Stimulated activated CD4-positive, alpha-beta T cell treated with anti-CD3 and anti-CD28 coated beads, Interleukin-1b, Interleukin-23, amount 100 ng/mL, for 24 hours (primary cell): ENCODE measurements around the gene MEIOSIN.
A peak's percentile ranks its signal among the peaks of the same experiment; 100 is the strongest.

ENCODE experiments used
- DNase-seq, 4 experiments: peaks; one replicate each; pipeline ENCODE4 v3.0.0-alpha.2; 2020; ENCODE audit warnings: low read depth in 4 of 4, low spot score in 1 of 4

The MEIOSIN gene

GRCh38 chr19:45779231-45780145 lies 46.2 kb downstream of the MEIOSIN start:
- DNase-seq, result peak; percentile 81 to 94 (median 85)

DNA sequence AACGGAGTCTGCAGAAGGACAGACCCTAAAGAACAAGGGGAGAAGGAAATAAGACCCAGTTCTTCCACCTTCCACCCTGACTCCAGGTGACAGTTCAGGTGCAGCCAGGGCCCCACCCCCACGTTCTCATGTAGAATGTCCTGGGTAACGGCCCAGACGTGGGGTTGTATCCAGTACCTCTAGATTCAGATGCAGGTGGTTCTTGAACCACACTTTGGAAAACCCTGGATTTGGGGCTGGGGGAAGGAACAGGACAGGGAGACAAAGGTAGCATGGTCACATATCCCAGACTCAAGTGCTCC lies 46.9 kb downstream of the MEIOSIN start:
- DNase-seq, result no peak

DNA sequence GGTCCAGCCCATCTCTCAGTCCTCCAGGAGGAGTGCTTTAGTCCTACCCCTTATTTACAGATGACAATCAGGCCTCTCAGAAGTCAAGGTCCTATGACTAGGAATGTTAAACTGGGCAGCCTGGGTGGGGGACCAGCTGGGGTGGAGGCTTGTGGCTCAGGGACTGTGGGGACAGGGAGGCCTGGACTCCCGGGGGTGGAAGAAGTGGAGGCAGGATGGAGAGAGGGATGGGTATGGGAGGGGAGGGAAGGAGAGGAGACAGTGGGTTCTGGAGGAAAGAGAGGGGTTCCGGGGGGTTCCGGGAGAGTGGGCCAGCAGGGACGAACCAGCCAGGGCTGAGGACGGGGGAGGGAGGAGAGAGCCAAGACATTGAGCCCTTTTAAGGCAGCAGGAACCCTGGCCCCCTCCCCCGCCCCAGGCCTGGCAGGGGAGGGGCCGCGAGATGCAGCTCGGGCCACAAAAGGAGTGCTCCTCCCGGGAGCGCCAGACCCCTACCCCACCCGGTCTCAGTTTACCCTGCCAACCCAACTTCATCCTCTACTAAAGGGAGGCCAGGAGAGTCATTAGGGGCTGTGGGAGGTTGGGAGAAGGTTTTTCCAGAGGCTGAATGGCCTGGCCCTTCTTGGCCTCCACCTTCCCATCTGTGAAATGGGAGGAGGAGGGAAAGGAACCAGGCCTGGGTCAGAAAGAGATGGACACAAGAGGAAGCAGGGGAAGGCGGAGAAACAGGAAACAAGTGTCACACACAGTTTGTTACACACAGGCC lies 47.4 kb downstream of the MEIOSIN start:
- no peak for DNase-seq

DNA sequence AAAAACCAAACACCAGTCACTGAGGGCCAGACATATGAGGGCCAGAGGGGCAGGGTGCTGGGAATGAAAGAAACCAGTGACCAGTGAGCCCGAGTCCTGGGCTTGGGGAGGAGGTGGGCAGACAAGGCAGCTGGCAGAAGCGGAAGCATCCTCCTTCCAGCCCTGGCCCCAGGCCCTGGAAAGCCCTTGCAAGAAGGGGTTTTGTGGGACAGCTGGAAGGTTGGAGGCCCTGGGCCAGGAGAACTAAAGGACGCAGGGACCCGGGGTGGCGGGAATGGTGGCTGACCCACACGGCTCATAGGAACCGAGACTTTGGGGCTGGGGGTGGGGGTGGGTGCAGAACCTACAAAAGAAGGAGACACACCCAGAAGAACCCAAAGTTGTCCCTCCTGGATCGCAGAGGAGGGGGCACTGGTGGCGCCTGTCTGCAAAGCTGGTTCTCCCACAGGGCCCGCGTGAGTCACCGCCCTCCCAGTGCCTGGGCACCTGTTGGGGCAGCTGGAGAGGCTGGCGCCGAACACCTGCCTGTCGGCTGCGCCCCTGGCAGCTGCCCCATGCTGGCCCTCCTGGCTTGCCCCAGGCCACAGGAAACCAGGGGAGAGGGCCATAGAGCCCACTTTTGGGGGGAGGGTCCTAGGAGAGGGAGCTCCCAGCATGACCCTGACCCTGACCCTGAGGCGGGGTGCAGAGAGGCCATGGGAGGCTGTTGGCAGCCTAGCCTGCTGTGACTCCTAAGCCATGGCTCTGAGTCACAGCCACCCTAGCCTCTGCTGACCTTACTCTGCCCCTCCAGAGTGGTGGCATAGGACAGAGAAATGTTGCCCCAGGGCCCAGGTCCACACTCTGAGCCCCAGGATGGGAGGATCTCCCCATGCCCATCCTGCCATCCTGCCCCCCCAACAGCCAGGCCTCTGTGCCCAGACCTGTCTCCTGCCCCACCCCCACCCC lies 48.2 kb downstream of the MEIOSIN start:
- no peak for DNase-seq

GRCh38 chr19:45782162-45782691 lies 49.0 kb downstream of the MEIOSIN start, which contains the start of gene DMPK:
DMPK (minus strand) TSS chr19:45782490; CDS start chr19:45782352, 138 bp downstream.
- DNase-seq, result no peak

DNA sequence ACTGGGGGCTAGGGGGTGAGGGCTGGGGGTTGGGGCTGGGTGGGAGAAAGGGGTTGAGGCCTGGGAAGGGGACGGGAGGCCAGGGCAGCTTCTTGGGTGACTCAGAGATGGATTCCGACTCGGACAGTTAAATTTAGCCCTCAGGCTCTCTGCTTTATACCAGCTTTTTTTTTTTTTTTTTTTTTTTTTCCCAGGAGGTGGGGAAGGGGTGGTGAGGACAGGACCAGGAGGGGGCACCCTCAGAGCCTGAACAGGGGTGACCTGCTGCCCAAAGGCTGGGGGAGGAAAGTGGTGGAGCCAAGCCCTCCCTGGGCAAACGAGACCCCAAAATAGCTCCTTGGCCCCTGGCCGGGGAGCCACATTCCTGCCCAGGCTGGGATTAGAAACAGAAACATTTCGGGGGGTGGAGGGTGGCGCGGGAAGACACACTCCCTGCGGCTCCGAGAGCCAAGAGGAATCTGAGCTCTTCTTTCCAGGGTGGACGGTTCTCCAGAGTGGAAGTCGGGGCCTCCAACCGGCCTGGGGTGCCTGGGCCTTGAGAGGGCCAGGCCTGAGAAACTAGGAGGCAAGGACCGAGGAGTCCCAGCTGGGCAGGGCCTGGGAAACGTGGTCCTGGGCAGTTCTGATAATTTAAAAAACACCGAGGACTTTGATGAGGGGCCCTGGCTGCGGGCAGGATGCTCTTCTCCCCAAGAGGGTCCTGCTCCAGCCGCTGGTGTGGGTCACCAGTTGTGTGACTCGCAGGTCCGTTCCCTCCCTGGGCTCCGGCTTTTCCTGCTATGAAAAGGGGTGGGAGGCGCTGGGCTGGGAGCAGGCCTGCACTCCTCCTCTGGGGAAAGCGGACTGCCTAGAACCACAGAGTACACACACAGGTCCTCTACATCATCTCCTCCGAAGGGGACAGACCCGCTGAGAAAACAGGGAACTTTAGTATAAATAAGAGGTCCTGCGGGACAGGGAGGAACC lies 49.9 kb downstream of the MEIOSIN start:
- no peak for DNase-seq

DNA sequence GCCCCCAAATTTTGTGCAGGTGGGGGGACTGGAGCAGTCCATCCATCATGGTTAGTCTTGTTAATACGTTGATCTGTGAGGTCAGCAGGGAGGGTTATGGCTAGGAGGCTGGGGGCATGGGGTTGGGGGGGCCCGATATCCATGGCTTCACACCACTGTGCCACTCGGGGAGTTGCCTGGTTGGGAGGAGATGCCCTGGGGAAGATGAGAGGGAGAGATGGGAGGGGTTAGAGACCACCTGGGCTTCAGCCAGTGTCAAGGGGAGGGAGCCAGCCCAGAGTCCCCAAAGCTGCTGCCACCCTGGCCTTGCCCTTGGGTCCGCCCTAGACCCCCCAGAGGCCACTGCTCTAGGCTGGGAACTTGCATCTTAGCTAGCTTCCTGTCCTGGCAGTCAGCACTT lies 50.9 kb downstream of the MEIOSIN start:
- DNase-seq, result no peak

DNA sequence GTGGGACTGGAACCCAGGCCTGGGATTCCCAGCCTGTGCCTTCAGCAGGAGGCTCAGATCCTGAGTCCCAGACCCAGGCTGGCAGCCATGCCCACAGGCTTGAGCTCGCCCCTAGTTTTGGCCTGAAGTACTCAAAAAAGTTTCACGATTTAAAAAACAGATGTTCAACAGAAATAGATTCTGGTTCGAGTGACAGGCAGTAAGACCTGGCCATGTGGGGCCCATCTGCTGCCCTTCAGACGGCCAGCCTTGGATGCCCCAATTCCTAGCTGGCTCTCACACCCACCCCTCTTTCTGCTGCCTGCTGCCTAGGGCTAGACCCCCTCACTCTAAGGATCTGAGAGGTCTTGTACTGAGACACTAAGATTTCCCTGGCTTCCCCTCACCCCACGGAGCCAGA lies 51.9 kb downstream of the MEIOSIN start:
- DNase-seq, result no peak

DNA sequence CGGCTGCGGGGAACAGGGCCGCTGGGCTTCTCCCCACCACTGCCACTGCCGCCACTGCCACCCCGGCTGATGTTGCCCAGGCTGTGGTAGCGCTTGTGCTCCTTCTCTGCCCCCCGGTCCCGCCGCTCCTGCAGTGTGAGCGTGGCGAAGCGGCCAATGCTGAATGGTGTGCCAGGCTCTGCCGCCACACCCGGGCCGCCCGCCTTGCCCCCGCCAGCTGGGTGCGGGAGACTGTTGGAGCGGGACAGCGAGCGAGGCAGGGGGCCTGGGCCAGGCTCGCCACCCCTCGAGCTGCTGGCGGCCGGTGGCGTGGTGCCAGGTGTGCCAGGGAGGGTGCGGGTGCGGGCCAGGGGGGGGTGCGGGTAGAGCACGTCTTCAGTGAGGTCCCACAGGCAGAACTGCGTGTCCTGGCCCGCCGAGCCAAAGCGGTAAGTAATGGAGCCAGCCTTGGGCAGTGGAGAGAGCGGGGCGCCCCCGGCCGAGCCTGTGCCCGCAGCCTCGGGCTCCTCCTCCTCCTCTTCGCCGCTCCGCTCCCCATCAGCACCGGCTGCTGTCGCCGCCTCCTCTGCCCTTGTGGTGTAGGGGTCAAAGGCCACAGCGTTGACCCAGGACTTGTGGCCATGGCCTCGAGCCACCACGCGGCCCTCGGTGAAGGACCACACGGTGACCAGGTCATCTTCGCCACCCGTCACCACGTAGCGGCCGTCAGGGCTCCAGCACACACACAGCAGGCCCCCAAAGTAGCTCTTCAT lies 52.7 kb downstream of the MEIOSIN start:
- DNase-seq, result no peak

DNA sequence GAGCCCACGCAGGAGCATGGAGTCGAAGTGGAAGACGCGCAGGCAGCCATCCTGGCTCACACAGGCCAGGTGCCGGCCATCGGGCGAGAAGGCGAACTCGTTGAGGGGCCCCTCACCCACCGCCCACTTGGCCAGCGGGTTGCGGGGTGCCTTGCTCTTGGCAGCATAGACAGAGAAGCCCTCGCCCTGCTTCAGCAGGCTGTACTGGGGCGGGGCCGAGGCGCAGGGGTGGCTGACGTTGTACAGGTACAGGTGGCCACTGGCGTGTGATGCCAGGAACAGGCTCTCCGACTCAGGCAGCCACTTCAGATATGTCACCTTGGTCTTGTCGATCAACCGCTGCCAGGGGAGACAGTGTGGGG lies 53.3 kb downstream of the MEIOSIN start:
- DNase-seq, result no peak

- DNase-seq, result no peak
Observed at GRCh38 chr19:45789035-45789786, 56.0 kb downstream of the MEIOSIN start.

DNA sequence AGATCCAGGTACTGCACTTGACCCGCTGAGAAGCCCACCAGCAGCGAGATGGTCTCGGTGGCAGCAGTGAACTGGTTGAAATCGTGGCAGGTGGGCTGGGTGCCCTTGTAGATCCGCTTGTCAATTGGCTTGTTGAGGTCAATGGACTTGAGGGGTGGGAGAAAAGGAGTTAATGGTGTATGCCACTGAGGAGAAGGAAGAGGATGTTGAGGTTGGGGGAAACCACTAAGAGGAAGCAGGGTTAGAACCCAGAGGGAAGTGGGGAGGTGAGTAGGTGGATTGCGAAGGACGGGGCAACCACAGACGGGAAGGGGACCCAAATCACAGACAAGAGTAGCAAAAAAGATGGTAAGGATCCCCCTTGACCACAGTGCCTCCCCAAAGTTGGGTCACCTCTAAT lies 57.7 kb downstream of the MEIOSIN start:
- DNase-seq, result no peak

- DNase-seq, result no peak
Observed at GRCh38 chr19:45791744-45792469, 58.7 kb downstream of the MEIOSIN start.

DNA sequence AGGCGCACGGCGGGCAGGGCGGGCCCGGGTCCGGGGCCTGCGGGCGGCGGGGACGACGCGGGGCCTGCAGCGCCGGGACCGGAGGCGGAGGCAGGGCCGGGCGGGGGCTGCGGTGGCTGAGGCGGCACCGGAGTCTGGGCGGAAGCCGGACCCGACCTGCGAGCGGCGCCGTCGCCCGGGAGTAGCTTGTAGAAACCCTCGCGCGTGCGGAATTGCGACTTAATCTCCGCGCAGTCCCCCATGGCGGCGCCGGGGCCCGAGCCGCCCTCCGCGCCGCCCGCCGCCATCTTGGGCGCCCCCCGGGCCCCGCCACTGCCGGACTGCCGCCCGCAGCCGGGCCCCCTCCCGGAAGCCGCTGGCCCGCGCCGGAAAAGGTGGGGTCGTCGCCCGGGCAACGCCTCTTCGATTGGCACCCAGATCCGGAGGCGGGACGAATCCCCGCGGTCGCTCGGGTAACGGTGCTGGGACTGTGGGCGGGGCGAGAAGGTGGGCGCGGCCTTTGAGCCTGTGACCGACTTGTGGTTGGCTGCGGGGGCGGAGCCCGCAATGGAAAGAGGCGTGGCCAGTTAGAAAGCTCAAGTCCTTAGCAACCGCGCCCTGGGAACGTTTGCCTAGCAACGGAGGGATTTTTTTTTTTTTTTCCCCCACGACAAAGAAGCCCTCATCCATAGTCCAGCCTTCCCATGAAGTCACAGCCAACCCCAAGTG lies 59.4 kb downstream of the MEIOSIN start, which contains the start of gene DMWD:
Gene DMWD (minus strand): TSS at position 376 of the 708 bp plus-strand sequence. CDS start 89 bp downstream, at position 287.
- peak; percentile 99 to 100 (median 100) for DNase-seq

GRCh38 chr19:45793178-45793564 lies 59.9 kb downstream of the MEIOSIN start:
- DNase-seq, result no peak

GRCh38 chr19:45793876-45794275 lies 60.6 kb downstream of the MEIOSIN start:
- DNase-seq, result no peak

DNA sequence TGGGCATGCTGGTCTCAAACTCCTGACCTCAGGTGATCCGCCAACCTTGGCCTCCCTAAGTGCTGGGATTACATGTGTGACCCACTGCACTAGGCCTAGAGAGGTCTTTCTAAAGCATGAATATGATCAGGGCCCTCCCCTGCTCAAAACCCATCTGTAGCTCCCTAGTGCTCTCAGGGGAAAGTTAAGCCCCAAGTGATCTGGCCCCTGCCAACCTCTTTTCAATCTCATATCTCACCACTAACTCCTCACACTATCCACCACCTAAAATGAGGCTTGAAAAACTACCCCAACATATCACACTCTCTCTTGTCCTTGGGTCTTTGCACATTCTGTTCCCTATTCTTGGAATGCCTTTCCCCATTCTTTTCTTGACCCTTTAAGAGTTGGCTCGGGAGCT lies 61.4 kb downstream of the MEIOSIN start:
- DNase-seq, result no peak
